Spleen (tissue), 7 donors: ENCODE data around the gene TDRD1.

Experiments used
- POLR2A ChIP-seq, 3 donors: fragments of 450-650 bp; IDR thresholded peaks; one replicate each; pipeline ENCODE4 v1.5.1; 2017; ENCODE audit warnings: antibody characterized with exemption in 3 of 3, mild to moderate bottlenecking in 1 of 3
- TF ChIP-seq, protein P1 (sequence below), 11 experiments: fragments of 200-600 bp in 7 of 11; fragments of 450-650 bp in 4 of 11; sonication (generic) in 4 of 11; IDR thresholded peaks in 8 of 11; conservative IDR thresholded peaks in 3 of 11; 1 replicate in 7 of 11; 2 replicates in 4 of 11; pipeline versions ENCODE4 v1.4.0 to v1.8.0; 2016 to 2021; ENCODE audit warnings: antibody characterized with exemption in 11 of 11, inconsistent platforms in 4 of 11, mild to moderate bottlenecking in 1 of 11
- donor health status: DM: no; HTN: no; CAD: no; lungs with moderate emphysema.
- donor health status: DM: no; HTN: no; CAD: no.
- donor health status: DM: no; HTN: no; CAD: no.

DNA sequence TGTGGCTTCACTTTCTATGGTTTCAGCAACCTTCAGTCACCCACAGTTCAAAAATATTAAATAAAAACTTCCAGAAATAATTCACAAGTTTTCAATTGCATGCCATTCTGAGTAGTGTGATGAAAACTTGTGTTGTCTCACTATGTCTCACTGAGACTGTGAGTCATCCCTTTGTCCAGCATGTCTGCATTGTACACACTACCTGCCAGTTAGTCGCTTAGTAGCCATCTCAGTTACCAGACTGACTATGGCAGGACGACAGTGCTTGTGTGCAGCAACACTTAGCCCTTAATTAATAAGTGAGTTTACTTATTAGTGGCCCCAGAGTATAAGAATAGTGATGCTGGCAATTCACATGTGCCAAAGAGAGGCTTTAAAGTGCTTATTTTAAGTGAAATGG is 27.7 kb upstream of the TDRD1 start:
- TF ChIP-seq, protein P1, sequence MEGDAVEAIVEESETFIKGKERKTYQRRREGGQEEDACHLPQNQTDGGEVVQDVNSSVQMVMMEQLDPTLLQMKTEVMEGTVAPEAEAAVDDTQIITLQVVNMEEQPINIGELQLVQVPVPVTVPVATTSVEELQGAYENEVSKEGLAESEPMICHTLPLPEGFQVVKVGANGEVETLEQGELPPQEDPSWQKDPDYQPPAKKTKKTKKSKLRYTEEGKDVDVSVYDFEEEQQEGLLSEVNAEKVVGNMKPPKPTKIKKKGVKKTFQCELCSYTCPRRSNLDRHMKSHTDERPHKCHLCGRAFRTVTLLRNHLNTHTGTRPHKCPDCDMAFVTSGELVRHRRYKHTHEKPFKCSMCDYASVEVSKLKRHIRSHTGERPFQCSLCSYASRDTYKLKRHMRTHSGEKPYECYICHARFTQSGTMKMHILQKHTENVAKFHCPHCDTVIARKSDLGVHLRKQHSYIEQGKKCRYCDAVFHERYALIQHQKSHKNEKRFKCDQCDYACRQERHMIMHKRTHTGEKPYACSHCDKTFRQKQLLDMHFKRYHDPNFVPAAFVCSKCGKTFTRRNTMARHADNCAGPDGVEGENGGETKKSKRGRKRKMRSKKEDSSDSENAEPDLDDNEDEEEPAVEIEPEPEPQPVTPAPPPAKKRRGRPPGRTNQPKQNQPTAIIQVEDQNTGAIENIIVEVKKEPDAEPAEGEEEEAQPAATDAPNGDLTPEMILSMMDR (IDR thresholded peaks at IDR 0.05 in 8 of 11, conservative IDR thresholded peaks at IDR 0.05 in 3 of 11), result no peak
- no peak for TF ChIP-seq POLR2A (IDR thresholded peaks at IDR 0.05)
